ENCODE measurements around the gene ZNF385A.
A peak's percentile ranks its signal among the peaks of the same experiment; 100 is the strongest.
"Not testable (repeated sequence)": the region's sequence is repeated elsewhere in the genome, so short reads cannot be mapped to it uniquely, and the experiment has no call there.

The ZNF385A gene

GRCh38 chr12:54357506-54358190 is 26.9 kb downstream of the ZNF385A start:
- no peak for DNase-seq (ENCODE audit: low read depth in 3 of 3, low spot score in 1 of 3)

GRCh38 chr12:54356951-54357356 is 27.6 kb downstream of the ZNF385A start:
- no peak for DNase-seq (ENCODE audit: low read depth in 3 of 3, low spot score in 1 of 3)

GRCh38 chr12:54356228-54356627 is 28.3 kb downstream of the ZNF385A start:
- no peak for DNase-seq (ENCODE audit: low read depth in 3 of 3, low spot score in 1 of 3)

- no peak for DNase-seq (ENCODE audit: low read depth in 3 of 3, low spot score in 1 of 3)
Measured at GRCh38 chr12:54355104-54355815, 29.3 kb downstream of the ZNF385A start.

- not testable (repeated sequence) for DNase-seq (ENCODE audit: low read depth in 3 of 3, low spot score in 1 of 3)
Measured at GRCh38 chr12:54354271-54354670, 30.3 kb downstream of the ZNF385A start.

GRCh38 chr12:54352891-54353874 is 31.4 kb downstream of the ZNF385A start:
- no peak for DNase-seq (ENCODE audit: low read depth in 3 of 3, low spot score in 1 of 3)

GRCh38 chr12:54352022-54352531 is 32.5 kb downstream of the ZNF385A start:
- peak in 1 of 3 donors; percentile 30 for DNase-seq (ENCODE audit: low read depth in 3 of 3, low spot score in 1 of 3)

- no peak for DNase-seq (ENCODE audit: low read depth in 3 of 3, low spot score in 1 of 3)
Measured at GRCh38 chr12:54351341-54351740, 33.2 kb downstream of the ZNF385A start.

- DNase-seq (ENCODE audit: low read depth in 3 of 3, low spot score in 1 of 3), result no peak
Measured at GRCh38 chr12:54350743-54351142, 33.8 kb downstream of the ZNF385A start.

GRCh38 chr12:54349679-54350078 is 34.9 kb downstream of the ZNF385A start:
- DNase-seq (ENCODE audit: low read depth in 3 of 3, low spot score in 1 of 3), result no peak

- DNase-seq (ENCODE audit: low read depth in 3 of 3, low spot score in 1 of 3), result no peak
Measured at GRCh38 chr12:54349036-54349435, 35.5 kb downstream of the ZNF385A start.

GRCh38 chr12:54341378-54342300 is 42.9 kb downstream of the ZNF385A start:
- no peak for DNase-seq (ENCODE audit: low read depth in 3 of 3, low spot score in 1 of 3)

GRCh38 chr12:54340846-54341245 is 43.7 kb downstream of the ZNF385A start:
- no peak for DNase-seq (ENCODE audit: low read depth in 3 of 3, low spot score in 1 of 3)

- DNase-seq (ENCODE audit: low read depth in 3 of 3, low spot score in 1 of 3), result no peak
Measured at GRCh38 chr12:54338698-54339296, 45.7 kb downstream of the ZNF385A start.

- no peak for DNase-seq (ENCODE audit: low read depth in 3 of 3, low spot score in 1 of 3)
Measured at GRCh38 chr12:54337854-54338650, 46.5 kb downstream of the ZNF385A start.

- no peak for DNase-seq (ENCODE audit: low read depth in 3 of 3, low spot score in 1 of 3)
Measured at GRCh38 chr12:54337280-54337842, 47.2 kb downstream of the ZNF385A start.

GRCh38 chr12:54333420-54334034 is 51.0 kb downstream of the ZNF385A start:
- no peak for DNase-seq (ENCODE audit: low read depth in 3 of 3, low spot score in 1 of 3)

- no peak for DNase-seq (ENCODE audit: low read depth in 3 of 3, low spot score in 1 of 3)
Measured at GRCh38 chr12:54331461-54331860, 53.1 kb downstream of the ZNF385A start.
